ENCODE data around the gene CLEC10A.
A peak's percentile ranks its signal among the peaks of the same experiment; 100 is the strongest.
"Not testable (repeated sequence)": the region's sequence is repeated elsewhere in the genome, so short reads cannot be mapped to it uniquely, and the experiment has no call there.

CLEC10A gene

GRCh38 chr17:7070712-7071111 is 9.3 kb downstream of the CLEC10A start:
- no peak for DNase-seq

- no peak for DNase-seq
Observed at GRCh38 chr17:7068268-7068667, 11.8 kb downstream of the CLEC10A start.

GRCh38 chr17:7067198-7067597 is 12.9 kb downstream of the CLEC10A start:
- DNase-seq = no peak

- no peak for DNase-seq
Observed at GRCh38 chr17:7064261-7064660, 15.8 kb downstream of the CLEC10A start.

GRCh38 chr17:7063518-7064094 is 16.4 kb downstream of the CLEC10A start:
- no peak for DNase-seq

GRCh38 chr17:7060165-7060891 is 19.7 kb downstream of the CLEC10A start:
- peak; percentile 69 for DNase-seq

- no peak for DNase-seq
Observed at GRCh38 chr17:7058831-7059447, 21.1 kb downstream of the CLEC10A start.

GRCh38 chr17:7056386-7056785 is 23.7 kb downstream of the CLEC10A start:
- no peak for DNase-seq

GRCh38 chr17:7050583-7050982 is 29.5 kb downstream of the CLEC10A start:
- not testable (repeated sequence) for DNase-seq

GRCh38 chr17:7048968-7049367 is 31.1 kb downstream of the CLEC10A start:
- DNase-seq = no peak

GRCh38 chr17:7047566-7047965 is 32.5 kb downstream of the CLEC10A start:
- no peak for DNase-seq

- peak; percentile 74 for DNase-seq
Observed at GRCh38 chr17:7046725-7047397, 33.2 kb downstream of the CLEC10A start.

- peak; percentile 71 for DNase-seq
Observed at GRCh38 chr17:7046127-7046724, 33.8 kb downstream of the CLEC10A start.

GRCh38 chr17:7045492-7046126 is 34.4 kb downstream of the CLEC10A start:
- DNase-seq = no peak

GRCh38 chr17:7043497-7044198 is 36.4 kb downstream of the CLEC10A start, which contains the start of gene SLC16A11:
Gene SLC16A11, minus strand, starts transcription at chr17:7044092. Its CDS starts 579 bp downstream, at chr17:7043513.
- DNase-seq = peak; percentile 70

- DNase-seq = no peak
Observed at GRCh38 chr17:7043182-7043496, 36.9 kb downstream of the CLEC10A start.

- peak; percentile 81 for DNase-seq
Observed at GRCh38 chr17:7042501-7043181, 37.4 kb downstream of the CLEC10A start.

GRCh38 chr17:7041607-7042500 is 38.2 kb downstream of the CLEC10A start:
- peak; percentile 65 for DNase-seq

GRCh38 chr17:7039832-7040231 is 40.2 kb downstream of the CLEC10A start:
- DNase-seq = no peak
